ENCODE results near the gene USP48.
"Not testable (repeated sequence)": the region's sequence is repeated elsewhere in the genome, so short reads cannot be mapped to it uniquely, and the experiment has no call there.

USP48 gene

DNA sequence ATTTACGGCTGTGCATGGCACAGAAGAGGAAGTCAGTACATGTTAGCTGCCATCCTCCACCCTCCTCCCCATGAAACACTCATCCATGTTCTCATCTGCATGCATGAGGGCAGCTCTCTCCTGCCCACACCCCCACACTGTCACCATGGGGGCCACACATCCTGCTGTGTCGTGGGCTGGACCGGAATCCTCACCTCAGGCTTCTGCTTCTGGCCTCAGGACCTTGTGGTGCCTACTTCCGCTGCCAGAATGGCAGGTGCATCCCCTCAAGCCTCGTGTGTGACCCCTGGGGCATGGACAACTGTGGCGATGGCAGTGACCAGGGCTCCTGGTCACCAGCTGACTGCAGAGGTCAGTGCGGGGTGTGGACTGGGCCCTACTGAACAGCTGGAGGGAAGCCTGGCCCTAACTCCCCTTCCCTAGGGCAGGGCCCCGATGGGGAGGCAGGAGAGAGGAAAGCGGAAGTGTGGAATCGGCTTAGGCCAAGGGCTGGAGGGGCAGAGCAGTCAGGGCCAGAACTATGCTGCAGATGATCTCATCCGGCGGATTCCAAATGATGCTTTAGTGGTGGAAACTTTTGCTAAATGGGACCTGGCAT lies 32.9 kb upstream of the USP48 start:
- DNase-seq (ENCODE audit: low read depth in 2 of 2) = no peak

DNA sequence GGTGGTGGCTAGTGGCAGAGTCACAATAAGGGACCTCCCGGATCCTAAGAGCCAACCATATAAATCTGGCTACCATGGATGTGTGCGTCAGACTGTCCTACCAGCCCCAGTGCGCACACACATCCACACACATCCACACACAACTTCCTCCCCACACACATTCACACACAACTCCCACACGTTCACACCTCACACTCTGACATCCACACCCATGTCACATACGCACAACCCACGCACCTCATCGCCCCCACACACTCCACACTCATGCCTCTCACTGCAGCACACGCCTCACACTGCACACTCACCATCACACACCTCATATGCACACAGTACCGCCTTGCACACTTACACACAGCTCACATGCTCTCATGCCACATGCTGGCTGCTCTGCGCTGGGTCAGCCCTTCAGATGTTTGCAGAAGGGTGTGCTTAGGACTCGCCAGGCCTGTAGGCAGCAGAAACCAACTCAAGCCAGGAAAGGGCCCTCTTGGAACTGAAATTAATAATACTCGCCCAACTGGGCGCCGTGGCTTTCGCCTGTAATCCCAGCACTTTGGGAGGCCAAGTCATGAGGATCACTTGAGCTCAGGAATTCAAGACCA lies 32.1 kb upstream of the USP48 start:
- no peak for DNase-seq (ENCODE audit: low read depth in 2 of 2)

DNA sequence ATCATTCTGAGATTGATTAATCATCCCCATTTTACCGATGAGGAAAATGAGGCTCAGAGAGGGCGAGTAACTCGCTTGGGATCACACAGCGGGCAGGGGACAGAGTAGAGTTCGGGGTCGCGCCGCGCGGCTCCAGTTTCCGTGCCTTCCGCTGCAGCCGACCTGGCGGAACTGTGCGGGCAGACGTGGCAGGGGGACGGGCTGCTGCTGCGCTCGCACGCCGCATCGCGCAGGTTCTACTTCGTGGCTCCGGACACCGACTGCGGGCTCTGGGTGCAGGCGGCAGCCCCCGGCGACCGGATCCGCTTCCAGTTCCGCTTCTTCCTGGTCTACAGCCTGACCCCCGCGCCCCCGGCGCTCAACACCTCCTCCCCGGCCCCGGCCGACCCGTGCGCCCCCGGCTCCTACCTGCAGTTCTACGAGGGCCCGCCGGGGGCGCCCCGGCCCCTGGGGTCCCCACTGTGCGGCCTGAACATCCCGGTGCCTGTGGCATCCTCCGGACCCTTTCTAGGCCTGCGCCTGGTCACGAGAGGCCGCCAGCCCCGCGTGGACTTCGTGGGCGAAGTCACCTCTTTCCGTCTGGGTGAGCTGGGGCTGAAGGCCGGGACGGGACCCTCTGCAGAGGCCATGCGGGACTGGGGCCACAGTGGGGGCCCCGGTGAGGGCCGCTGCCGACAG lies 31.4 kb upstream of the USP48 start:
- DNase-seq (ENCODE audit: low read depth in 2 of 2) = no peak

DNA sequence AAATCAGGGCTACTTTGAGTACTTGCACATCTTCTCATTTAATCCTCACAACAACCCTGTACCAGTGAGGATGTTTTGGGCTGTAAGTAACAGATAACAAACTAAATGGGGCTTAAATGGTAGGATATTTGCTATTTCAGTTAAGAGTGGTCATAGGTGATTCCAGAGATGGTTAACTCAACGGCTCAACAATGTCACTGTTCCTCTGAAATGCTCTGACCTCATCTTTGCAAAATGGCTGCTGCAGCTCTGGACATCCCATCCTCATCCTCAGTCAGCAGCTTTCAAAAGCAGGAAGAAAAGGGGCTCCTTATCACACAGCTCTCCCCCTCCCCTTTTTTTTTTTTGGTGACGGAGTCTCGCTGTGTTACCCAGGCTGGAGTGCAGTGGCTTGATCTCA lies 30.6 kb upstream of the USP48 start:
- DNase-seq (ENCODE audit: low read depth in 2 of 2) = no peak

DNA sequence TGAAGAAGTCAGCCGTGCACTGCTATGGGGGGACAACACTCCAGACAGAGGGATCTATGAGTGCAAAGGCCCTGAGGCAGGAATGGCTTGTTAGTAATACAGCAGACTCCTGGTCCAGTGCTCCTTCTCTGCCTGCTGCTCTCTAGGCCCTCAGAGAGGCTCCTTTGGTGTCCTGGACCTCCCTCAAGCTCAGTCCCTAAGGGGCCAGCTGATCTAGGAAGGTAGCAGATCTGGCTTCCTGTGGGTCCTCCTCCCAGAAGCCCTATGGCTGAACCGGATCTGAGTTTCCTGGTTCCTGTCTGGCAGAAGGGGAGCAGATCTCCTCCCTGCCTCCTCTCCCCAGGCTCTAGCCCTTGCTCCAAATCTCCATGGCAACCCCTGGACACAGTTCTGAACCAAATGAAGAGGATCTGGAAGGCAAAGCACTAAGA lies 28.9 kb upstream of the USP48 start, which contains the start of gene LDLRAD2:
Gene LDLRAD2 (plus strand): TSS at position 391 of the 431 bp plus-strand sequence. CDS start 187 bp downstream, outside the sequence.
- no peak for DNase-seq (ENCODE audit: low read depth in 2 of 2)

DNA sequence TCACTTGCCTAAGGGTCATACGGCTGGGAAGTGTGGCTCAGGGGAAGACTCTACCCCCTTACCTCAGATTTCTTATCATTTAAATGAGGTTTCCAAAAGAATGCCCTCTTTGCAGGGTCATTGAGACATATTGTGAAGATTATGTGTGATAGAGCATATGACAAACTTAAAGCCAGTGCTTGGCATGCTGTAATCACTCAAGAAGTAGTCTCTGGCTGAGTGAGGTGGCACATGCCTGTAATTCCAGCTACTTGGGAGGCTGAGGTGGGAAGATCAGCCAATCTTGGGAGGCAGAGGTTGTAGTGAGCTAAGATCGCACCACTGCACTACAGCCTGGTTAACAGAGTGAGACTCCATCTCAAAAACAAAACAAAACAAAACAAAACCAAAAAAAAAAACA lies 21.6 kb upstream of the USP48 start:
- DNase-seq (ENCODE audit: low read depth in 2 of 2) = no peak

DNA sequence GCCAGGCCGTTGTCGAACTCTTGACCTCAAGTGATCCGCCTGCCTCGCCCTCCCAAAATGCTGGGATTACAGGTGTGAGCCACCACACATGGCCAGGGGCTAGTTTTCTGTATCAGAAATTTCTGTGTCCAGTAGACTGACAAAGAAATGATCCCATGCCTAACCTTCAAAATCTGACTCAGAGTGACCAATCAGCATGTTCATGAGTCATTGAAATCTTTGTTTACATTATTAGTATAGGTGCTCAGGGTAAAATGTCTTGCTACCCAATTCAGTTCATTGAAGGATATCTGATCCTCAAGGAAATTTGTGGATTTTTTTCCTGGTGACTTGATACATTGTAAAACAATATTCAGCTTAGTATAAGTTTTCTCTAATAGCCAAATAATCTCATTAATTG lies 18.2 kb upstream of the USP48 start:
- DNase-seq (ENCODE audit: low read depth in 2 of 2) = no peak

DNA sequence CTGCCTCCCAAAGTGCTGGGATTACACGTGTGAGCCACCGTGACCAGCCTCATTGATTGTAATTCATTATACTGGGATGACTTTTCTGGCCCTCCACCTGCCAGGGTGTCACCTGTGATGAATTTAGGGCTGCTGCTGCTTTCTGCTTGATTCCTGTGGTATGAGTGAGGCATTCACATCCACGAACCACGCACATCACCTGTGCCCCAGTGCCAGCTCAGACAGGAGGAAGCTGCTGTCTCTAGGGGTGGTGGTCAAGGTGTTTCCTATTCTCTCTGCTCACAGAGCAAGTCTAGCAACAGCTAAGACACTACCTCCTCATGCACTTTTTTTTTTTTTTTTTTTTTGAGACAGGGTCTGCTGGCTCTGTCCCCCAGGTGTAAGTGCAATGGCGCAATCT lies 16.8 kb upstream of the USP48 start:
- no peak for DNase-seq (ENCODE audit: low read depth in 2 of 2)

DNA sequence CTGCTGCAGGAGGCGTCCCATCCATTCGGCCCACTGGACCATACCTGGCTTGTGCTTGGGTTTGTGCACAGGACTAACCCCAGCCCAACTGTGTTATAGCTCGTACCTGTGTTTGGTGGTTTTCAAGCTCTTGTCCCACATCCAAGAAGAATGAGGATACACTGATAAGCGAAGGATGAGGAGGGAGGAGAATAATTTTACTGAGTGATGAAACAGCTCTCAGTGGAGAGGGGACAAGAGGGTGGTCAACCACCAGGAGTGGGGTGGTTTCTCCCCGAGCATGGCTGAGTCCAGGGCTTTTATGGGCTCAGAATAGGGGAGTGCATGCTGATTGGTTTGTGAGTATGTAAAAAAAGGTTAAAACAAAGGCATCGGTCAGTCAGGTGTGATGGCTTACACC lies 12.1 kb upstream of the USP48 start:
- DNase-seq (ENCODE audit: low read depth in 2 of 2) = no peak

DNA sequence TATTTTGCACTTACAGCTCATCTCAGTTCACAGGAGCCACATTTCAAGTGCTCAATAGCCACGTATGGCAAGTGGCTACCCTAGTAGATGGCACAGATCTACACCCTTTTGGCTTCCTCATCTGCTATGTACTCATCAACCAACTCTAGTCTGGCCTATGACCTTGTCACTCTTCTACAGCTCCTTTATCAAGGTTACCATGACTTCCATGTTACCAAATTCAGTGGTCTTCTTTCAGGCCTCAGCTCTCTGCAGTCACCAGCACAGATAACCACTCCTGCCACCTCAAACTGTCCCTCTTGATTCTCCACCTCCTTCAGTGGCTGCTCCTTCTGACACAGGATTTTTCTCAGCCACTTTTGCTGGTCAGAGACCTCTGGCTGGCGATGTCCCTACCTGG lies 11.7 kb upstream of the USP48 start:
- DNase-seq (ENCODE audit: low read depth in 2 of 2) = no peak

DNA sequence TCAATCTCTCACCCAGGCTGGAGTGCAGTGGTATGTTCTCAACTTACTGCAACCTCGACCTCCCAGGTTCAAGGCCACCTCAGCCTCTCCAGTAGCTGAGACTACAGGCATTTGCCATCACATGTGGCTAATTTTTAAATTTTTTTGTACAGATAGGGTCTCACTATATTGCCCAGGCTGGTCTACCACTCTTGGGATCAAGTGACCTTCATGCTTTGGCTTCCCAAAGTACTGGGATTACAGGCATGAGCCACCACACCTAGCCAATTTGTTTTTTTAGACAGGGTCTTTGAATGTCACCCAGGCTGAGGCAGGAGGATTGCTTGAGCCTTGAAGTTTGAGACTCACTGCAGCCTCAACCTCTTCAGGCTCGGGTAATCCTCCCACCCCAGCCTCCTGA lies 10.2 kb upstream of the USP48 start:
- DNase-seq (ENCODE audit: low read depth in 2 of 2) = no peak

DNA sequence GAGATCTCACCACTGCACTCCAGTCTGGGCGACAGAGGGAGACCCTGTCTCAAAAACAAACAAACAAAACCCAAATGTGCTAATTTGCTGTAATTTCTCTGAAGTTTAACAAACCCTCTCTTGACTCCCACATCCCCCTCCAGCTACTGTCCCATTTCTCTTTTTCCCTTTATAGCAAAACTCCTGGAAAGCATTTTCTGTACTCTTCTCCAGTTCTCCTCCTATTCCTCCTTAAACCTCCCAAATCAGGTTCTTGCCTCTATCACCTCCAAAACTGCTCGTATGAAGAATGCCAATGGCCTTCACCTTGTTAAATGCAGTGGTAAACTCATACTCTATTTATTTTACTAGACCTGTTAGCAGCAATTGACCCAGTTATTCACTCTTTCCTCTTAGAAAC lies 3.7 kb upstream of the USP48 start:
- DNase-seq (ENCODE audit: low read depth in 2 of 2) = no peak

DNA sequence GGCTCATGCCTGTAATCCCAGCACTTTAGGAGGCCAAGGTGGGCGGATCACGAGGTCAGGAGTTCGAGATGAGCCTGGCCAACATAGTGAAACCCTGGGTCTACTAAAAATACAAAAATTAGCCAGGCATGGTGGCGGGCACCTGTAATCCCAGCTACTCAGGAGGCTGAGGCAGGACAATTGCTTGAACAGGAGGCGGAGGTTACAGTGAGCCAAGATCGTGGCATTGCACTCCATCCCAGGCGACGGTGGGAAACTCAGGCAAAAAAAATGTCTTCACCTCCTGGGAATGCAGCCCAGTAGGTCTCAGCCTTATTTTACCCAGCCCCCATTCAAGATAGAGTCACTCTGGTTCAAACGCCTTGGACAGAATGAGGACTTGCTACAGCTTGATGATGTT lies 2.8 kb upstream of the USP48 start:
- DNase-seq (ENCODE audit: low read depth in 2 of 2) = not testable (repeated sequence)

DNA sequence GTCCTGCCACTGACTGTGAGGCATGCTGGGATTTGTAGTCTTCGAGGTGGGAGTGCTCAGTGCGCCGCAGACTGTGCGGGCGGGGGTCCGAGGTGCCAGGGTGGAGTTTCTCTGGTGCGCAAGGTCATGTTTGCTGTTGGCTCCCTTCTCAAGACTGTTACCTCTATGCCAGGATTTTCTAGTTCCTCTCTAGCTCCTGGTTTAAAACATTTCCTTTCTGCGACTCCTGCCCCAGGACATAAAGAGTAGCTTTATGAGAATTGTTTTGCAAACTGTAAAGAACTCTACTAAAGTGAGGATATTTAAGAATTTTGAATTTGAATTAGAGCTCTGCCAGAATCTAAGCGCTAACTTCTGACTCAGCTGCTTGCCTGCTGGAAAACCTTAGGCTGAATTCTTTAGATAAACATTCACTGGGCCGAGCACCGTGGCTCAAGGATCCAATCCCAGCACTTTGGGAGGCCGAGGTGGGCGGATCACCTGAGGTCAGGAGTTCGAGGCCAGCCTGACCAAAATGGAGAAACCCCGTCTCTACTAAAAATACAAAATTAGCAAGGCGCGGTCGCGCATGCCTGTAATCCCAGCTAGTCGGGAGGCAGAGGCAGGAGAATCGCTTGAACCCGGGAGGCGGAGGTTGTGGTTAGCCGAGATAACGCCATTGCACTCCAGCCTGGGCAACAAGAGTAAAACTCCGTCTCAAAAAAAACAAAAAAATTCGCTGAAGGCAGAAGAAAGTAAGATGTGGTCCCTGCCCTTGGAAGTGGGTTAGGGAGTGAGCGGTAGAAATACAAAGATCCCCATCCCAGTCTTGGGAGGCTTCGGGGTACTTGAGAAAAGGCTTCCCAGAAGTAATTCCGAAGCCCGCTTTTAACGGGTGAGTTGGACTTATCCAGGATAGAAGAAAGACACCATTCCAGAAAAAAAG lies 992 bp upstream of the USP48 start:
- DNase-seq (ENCODE audit: low read depth in 2 of 2) = no peak

DNA sequence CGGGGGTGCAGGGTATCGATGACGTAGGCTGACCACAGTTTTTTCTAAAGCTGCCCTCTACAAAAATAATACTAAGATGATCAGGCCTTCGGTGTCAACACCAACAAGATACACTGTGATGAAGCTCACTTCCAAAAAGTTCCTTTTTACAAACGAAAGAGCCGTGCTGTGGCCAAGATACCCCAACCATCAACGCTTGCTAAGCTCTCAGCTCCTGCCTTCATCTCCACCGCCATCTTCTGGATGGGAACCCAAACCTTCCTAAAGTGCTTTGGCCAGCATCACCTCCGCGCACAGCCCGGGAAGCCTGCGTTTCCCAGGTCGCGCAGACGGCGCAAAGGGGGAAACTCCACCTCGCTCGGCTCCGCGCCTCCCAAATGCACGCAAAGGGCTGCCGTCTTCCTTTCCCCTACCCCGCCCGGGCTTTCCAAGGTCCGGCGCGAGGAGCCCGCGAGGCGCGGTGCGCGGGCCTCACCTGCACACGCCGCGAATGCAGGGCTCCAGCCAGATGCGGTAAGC lies 541 bp downstream of the USP48 start:
- DNase-seq (ENCODE audit: low read depth in 2 of 2) = peak in 1 of 2 donors; percentile 21

DNA sequence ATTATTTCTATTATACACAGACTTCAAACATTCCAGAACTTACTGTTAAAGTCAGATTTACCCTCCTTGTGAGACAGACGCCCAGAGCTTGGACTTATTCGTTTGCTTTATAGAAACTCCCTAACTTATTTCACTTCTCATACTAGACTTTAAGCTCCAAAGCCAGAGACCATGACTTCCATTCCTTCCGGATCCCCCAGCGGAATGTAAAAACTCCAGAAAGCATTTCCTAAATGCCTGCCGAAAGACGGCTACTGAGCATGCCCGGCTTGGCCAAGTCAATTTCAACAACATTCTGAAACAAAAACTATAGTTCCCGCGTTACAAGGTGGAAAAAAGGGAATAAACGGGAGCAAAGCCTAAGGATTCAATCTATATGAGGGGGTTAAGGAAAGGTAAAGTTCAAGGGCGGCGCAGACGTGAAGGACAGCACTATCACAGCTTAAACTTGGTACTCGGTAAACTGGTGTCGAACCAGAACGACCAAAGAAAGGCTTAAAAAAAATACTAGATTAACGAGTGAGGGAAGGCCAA lies 1.1 kb downstream of the USP48 start:
- no peak for DNase-seq (ENCODE audit: low read depth in 2 of 2)

DNA sequence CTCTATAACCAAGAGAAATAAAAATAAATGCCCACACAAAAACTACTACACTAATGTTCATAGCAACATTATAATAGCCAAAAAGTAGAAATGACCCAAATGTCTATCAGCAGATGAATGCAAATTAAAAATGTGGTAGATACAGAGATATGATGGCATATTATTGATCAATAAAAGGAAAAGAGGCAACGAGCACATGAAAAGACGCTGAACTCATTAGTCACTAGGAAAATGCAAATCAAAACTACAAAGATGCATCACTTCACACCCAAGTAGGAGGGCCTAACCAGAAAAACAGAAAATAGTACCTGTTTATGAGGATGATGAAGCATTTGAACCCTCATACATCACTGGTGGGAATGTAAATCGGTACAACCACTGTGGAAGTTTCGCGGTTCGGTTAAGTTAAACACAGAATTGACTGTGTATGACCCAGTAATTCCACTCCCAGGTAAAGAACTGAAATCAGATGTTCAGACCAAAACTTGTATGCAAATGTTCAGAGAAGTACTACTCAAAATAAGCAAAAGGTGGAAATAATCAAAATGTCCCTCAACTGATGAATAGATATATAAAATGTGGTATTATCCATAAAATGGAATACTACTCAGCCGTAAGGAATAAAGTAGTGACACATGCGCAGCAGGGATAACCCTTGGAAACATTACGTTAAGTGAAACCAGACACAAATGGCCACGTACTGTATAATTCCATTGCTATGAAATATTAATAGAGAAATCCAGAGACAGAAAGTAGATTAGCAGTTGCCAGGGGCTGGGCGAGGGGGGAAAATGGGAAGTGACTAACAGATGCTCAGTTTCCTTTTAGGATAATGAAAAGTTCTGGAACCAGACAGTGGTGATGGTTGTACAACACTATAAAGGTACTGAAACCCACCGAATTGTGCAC lies 3.1 kb downstream of the USP48 start:
- DNase-seq (ENCODE audit: low read depth in 2 of 2) = peak in 1 of 2 donors; percentile 16

DNA sequence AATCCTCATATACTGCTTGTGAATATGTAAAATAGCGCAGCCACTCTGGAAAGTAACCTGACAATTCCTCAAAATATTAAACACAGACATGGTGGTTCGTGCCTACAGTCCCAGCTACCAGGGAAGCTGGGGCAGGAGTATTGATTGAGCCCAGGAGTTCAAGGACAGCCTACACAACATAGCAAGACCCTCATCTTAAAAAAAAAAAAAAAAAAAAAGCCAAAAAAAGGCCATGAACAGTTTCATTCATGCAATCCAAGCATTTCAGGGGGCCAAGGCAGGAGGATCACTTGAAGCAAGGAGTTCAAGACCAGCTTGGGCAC lies 4.6 kb downstream of the USP48 start:
- DNase-seq (ENCODE audit: low read depth in 2 of 2) = no peak

DNA sequence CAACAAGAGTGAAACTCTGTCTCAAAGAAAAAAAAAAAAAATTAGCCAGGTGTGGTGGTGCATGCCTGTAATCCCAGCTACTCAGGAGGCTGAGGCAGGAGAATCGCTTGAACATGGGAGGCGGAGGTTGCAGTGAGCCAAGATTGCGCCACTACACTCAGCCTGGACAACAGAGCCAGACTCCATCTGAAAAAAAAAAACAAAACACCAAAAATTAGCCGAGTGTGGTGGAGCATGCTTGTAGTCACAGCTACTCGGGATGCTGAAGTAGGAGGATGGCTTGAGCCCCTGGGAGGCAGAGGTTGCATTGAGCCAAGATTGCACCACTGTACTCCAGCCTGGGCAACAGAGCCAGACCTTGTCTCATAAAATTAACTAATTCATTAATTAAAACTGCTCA lies 6.0 kb downstream of the USP48 start:
- not testable (repeated sequence) for DNase-seq (ENCODE audit: low read depth in 2 of 2)

DNA sequence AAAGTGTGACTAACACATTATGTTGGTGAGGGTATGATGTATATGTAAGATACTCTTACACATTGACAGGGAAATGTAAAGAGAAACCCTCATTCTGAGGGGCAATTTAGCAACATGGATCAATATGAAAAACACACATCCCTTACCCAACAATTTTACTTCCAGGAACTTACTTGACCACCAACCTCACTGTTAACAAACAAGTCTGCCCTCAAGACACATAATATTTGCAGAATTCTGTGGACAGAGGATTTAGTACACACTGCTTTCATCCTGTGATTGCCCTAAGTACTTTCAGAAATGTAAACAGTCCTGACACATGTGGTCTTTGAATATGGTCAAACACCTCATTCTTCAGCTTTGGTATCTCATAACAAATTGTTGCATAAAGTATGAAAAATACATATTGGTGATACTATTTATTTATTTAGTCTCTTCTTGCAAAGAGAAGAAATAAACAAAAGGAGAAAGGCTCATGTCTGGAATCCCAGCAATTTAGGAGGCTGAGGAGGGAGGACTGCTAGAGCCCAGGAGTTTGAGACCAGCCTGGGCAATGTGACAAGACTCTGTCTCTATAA lies 6.9 kb downstream of the USP48 start:
- no peak for DNase-seq (ENCODE audit: low read depth in 2 of 2)

DNA sequence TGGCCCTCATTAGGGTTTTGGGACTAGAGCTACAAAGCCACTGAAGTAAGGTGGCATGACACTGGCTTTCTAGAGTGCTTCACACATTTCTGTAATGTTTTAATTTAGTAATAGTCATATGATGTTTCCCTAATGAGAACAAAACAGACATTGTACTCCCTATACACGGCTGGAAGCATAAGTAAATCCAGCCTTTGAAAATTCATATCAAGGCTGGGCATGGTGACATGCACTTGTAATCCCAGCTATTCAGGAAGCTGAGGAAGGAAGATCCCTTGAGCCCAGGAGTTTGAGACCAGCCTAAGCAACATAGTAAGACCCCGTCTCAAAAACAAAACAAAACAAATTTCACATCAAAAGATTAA lies 7.4 kb downstream of the USP48 start:
- DNase-seq (ENCODE audit: low read depth in 2 of 2) = no peak
